ENCODE measurements around the gene TLK2. TPM values are rescaled to one million over a fixed set of nuclear protein-coding genes. Genes with fewer than 3 reads are reported as not detected.
A peak's percentile ranks its signal among the peaks of the same experiment; 100 is the strongest.

The TLK2 gene
- total RNA-seq, 3 donors from 2014 or later = 39.8 to 59.0 (median 42.0) TPM

DNA sequence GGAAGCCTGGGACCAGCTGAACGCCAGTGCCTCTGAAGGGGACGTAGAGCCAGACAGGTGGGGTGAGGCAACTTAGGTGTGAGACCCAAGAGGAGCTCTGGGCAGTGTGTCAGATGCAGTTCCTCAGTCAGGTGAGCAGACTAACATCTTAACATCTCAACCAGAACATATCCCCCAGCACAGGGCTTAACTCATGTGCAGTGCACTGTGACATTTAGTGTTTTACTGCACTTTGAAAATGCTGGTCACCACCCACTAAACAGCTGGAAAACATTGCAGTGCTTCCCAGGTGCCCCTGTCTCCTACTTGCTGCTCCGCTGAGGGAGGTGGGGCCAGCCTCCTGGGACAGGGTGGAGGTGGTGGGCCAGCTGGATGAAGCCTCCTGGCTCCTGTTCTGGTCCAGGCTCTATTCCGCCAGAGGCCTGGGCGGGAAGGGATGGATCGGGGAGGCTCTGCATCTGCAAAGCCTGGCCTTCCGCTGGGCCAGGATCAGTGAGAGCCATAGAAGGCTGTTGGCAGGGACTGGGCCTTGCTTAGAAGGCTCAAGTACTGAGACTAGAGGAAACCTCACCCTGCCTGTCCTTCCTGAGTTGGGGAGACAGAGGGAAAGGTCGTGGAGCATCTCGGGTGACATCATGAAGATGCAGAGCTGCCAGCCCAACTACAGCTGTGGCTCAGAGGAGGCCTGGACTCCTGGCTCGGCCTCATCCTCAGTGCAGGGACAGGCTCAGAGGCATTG is 141.0 kb downstream of the TLK2 start:
- intact Hi-C loops (cut with DNase I; ENCODE audit: low total_unique reads) = no loop called here
- H3K27me3 ChIP-seq = no peaks in the 10 kb centered on the region
- no peaks in the 10 kb centered on the region for H3K36me3 ChIP-seq
- H3K27ac ChIP-seq = peak overlapping the region in 1 of 2 donors; percentile 12
- DNase-seq (ENCODE audit: low spot score in 2 of 2) = no peak
- H3K4me1 ChIP-seq = no peaks in the 10 kb centered on the region
- H3K4me3 ChIP-seq = no peak overlapping the region
- H3K9me3 ChIP-seq = no peaks in the 10 kb centered on the region
- TF ChIP-seq POLR2A (IDR thresholded peaks at IDR 0.05) = no peak
- TF ChIP-seq, protein P1, sequence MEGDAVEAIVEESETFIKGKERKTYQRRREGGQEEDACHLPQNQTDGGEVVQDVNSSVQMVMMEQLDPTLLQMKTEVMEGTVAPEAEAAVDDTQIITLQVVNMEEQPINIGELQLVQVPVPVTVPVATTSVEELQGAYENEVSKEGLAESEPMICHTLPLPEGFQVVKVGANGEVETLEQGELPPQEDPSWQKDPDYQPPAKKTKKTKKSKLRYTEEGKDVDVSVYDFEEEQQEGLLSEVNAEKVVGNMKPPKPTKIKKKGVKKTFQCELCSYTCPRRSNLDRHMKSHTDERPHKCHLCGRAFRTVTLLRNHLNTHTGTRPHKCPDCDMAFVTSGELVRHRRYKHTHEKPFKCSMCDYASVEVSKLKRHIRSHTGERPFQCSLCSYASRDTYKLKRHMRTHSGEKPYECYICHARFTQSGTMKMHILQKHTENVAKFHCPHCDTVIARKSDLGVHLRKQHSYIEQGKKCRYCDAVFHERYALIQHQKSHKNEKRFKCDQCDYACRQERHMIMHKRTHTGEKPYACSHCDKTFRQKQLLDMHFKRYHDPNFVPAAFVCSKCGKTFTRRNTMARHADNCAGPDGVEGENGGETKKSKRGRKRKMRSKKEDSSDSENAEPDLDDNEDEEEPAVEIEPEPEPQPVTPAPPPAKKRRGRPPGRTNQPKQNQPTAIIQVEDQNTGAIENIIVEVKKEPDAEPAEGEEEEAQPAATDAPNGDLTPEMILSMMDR (IDR thresholded peaks at IDR 0.05) = no peak
- no peak for TF ChIP-seq POLR2AphosphoS5 (IDR thresholded peaks at IDR 0.05)

DNA sequence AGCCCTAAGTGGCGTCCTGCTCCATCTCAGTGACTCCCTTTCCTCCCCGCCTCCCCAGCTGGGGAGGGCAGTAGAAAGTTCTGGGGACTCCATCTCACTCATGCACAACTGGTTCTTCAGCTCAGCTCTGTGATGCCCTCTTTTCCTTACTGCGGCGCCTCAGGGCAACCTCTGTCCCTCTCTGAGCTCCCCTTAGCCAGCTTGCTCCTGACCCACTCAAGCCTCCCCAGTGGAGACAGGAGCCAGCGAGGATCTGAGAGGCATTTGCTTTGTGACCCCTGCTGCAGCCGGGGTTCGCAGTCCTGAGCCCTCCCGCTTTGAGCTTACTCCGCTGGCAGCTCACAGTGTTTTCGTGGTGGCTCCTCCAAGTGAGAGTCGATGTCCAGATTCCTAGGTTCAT is 142.6 kb downstream of the TLK2 start:
- no peaks in the 10 kb centered on the region for H3K4me1 ChIP-seq
- H3K36me3 ChIP-seq = no peaks in the 10 kb centered on the region
- TF ChIP-seq, protein P1 (IDR thresholded peaks at IDR 0.05) = no peak
- TF ChIP-seq POLR2AphosphoS5 (IDR thresholded peaks at IDR 0.05) = no peak
- no peak for TF ChIP-seq POLR2A (IDR thresholded peaks at IDR 0.05)
- H3K27me3 ChIP-seq = no peaks in the 10 kb centered on the region
- no peak overlapping the region for H3K4me3 ChIP-seq
- no peak overlapping the region for H3K27ac ChIP-seq
- intact Hi-C loops (cut with DNase I; ENCODE audit: low total_unique reads) = no loop called here
- no peaks in the 10 kb centered on the region for H3K9me3 ChIP-seq
- DNase-seq (ENCODE audit: low spot score in 2 of 2) = no peak

DNA sequence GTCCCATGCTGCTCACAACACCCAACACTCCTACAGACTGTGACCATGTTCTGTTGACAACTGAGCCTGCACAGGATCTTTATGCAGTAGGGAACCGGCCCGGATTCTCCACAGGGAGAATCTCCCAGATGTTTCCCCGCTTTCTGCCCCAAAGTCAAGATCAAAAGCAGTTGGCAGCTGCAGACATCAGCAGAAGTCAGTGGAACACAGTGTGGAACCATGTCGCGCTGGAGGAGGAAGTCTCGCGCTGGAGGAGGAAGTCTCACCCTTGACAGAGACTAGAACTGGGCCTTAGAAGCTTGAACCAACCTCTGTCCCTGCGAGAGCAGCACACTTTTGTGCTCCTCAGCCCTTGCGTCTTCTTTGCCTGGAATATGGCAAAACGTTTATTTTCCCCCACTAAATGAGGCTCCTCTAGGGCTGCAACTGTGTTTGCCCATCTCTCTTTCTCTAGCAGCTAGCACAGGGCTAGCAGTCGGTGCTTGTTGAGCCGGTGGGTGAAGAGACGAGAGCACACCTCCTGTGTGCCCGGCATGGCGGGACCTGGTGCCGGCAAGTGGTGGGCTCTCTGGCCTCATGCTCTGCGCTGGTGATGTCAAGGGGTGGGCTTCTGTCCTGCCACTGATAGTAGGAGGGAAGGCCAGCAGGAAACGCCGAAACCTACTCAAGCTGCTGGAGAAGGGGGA is 146.7 kb downstream of the TLK2 start:
- no peaks in the 10 kb centered on the region for H3K9me3 ChIP-seq
- H3K36me3 ChIP-seq = no peaks in the 10 kb centered on the region
- TF ChIP-seq POLR2A (IDR thresholded peaks at IDR 0.05) = no peak
- TF ChIP-seq, protein P1 (IDR thresholded peaks at IDR 0.05) = no peak
- no peak for TF ChIP-seq POLR2AphosphoS5 (IDR thresholded peaks at IDR 0.05)
- no peak for DNase-seq (ENCODE audit: low spot score in 2 of 2)
- intact Hi-C loops (cut with DNase I; ENCODE audit: low total_unique reads) = no loop called here
- H3K4me3 ChIP-seq = no peak overlapping the region
- H3K4me1 ChIP-seq = no peaks in the 10 kb centered on the region
- peaks cover 0 to 15% of the 10 kb centered on the region in 2 donors for H3K27me3 ChIP-seq
- H3K27ac ChIP-seq = peak overlapping the region in 1 of 2 donors; percentile 20

DNA sequence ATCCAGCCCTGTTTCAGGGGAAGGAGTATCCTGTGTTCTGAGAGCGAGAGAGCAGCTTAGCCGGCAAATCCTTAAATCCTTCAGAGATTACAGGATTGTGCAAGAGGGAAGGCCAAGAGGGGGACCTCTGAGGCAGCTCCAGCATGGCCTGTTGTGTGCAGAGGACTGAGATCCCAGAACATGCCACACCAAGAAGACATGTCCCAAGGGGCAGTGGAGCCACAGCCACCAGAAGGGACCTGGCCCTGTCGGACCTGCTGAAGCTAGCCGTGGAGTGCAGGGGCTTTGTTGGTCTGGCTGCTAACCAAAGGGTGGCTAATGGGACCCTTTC is 147.2 kb downstream of the TLK2 start:
- DNase-seq (ENCODE audit: low spot score in 2 of 2) = no peak
- no peaks in the 10 kb centered on the region for H3K4me1 ChIP-seq
- no peak overlapping the region for H3K4me3 ChIP-seq
- no peaks in the 10 kb centered on the region for H3K36me3 ChIP-seq
- H3K9me3 ChIP-seq = no peaks in the 10 kb centered on the region
- peak overlapping the region in 1 of 2 donors; percentile 20 for H3K27ac ChIP-seq
- TF ChIP-seq POLR2A (IDR thresholded peaks at IDR 0.05) (no peak), POLR2AphosphoS5 (IDR thresholded peaks at IDR 0.05) (no peak)
- TF ChIP-seq, protein P1 (IDR thresholded peaks at IDR 0.05) = no peak
- H3K27me3 ChIP-seq = peaks cover 0 to 15% of the 10 kb centered on the region in 2 donors
- intact Hi-C loops (cut with DNase I; ENCODE audit: low total_unique reads) = no loop called here

DNA sequence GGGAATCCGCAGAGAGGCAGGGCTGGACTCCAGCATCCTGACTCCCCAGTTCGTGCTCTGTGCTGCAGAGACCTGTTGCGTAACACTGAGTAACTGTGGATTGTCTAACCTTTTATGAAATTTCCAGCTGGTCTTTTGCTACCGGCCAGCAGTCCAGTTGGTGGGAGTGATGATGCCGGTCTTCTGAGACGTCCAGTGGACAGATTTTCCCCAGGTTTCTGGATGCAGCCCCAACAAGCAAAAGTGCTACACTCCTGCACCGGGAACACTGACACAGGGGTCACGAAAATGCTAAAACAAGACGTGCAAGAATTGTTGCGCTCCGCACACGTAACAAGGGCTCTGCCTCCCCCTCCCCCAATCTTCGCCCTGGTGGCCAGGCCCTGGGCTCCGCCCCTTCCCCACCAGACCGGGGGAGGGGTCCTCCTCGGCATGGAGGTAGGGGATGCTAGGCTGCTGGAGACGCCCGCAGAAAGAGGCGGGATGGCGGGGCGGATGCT is 148.1 kb downstream of the TLK2 start:
- no peak for DNase-seq (ENCODE audit: low spot score in 2 of 2)

More for the DNA sequence above, 148.1 kb downstream of the TLK2 start:
- Histone ChIP-seq H3K4me1 (no peaks in the 10 kb centered on the region), H3K36me3 (no peaks in the 10 kb centered on the region), H3K4me3 (peak overlapping the region; percentile 58 to 86 (median 63)), H3K27ac (peak overlapping the region; percentile 82 to 95), H3K27me3 (peaks cover 0 to 15% of the 10 kb centered on the region in 2 donors), H3K9me3 (no peaks in the 10 kb centered on the region)
- peak in 2 of 3 donors; percentile 45 to 74 for TF ChIP-seq POLR2AphosphoS5 (IDR thresholded peaks at IDR 0.05)
- TF ChIP-seq, protein P1 (IDR thresholded peaks at IDR 0.05) = no peak
- intact Hi-C loops (cut with DNase I; ENCODE audit: low total_unique reads) = no loop called here
